ENCODE data around the gene COL13A1. TPM values are rescaled to one million over a fixed set of nuclear protein-coding genes. Genes with fewer than 3 reads are reported as not detected.

COL13A1 gene
- polyA plus RNA-seq, 1 of the 3 experiments (the other 2 are of a cell fraction), result 26.7 TPM

DNA sequence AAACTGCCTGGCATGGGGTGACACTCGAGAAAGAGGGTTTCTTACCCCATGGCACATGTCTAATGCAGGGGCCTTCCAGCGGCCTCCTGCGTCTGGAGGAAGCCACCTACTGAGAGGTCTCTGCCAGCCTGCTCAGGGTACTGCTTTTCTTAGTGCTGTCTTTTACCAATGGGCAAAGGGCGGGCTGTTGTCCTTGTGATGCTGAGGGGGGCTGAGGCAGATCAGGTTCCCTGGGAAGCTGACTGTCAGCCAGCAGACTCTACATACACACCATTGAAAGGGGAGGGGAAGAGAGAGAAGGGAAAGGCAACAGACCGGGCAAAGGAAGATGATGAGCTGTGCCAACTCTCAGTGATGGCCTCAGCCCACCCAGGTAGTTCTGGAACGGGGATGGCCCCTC is 48.7 kb downstream of the COL13A1 start:
- Histone ChIP-seq H4K20me1 (ENCODE audit: insufficient read depth) (no peaks in the 10 kb centered on the region), H3K4me1 (ENCODE audit: control insufficient read depth in 1 of 2, insufficient read depth in 2 of 2, low read depth in 1 of 2, low read length in 1 of 2) (peaks cover 23 to 25% of the 10 kb centered on the region in 2 experiments), H3K9me2 (no peaks in the 10 kb centered on the region), H2AFZ (ENCODE audit: low read depth) (no peak overlapping the region), H3F3A (replicated peaks; ENCODE audit: insufficient read depth) (peaks cover 7% of the 10 kb centered on the region), H3K79me2 (ENCODE audit: insufficient read depth) (no peaks in the 10 kb centered on the region), H3K36me3 (replicated peaks in 1 of 2; ENCODE audit: control insufficient read depth in 1 of 2, insufficient read depth in 2 of 2, low read length in 1 of 2) (no peaks in the 10 kb centered on the region), H3K4me3 (ENCODE audit: low read depth in 2 of 2, low read length in 1 of 2) (no peak overlapping the region), H3K27me3 (ENCODE audit: insufficient read depth) (no peaks in the 10 kb centered on the region), H3K9ac (no peak overlapping the region), H3K4me2 (no peak overlapping the region), H3K9me3 (no peaks in the 10 kb centered on the region), H3K27ac (ENCODE audit: low read depth in 2 of 2, low read length in 1 of 2) (no peak overlapping the region)
- no peak for DNase-seq
- POLR2A ChIA-PET, result no interaction called here
- TF ChIP-seq JUND (IDR thresholded peaks at IDR 0.05) (no peak), NFIC (IDR thresholded peaks at IDR 0.05; ENCODE audit: borderline replicate concordance) (no peak)
- TF ChIP-seq, protein P1, sequence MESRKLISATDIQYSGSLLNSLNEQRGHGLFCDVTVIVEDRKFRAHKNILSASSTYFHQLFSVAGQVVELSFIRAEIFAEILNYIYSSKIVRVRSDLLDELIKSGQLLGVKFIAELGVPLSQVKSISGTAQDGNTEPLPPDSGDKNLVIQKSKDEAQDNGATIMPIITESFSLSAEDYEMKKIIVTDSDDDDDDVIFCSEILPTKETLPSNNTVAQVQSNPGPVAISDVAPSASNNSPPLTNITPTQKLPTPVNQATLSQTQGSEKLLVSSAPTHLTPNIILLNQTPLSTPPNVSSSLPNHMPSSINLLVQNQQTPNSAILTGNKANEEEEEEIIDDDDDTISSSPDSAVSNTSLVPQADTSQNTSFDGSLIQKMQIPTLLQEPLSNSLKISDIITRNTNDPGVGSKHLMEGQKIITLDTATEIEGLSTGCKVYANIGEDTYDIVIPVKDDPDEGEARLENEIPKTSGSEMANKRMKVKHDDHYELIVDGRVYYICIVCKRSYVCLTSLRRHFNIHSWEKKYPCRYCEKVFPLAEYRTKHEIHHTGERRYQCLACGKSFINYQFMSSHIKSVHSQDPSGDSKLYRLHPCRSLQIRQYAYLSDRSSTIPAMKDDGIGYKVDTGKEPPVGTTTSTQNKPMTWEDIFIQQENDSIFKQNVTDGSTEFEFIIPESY (IDR thresholded peaks at IDR 0.05; ENCODE audit: borderline replicate concordance, low read depth), result no peak
- 75% methylated on average over 6 of the region's 6 CpGs for WGBS (ENCODE audit: low lambda C conversion rate)
- CTCF ChIA-PET, result interaction anchor here (0.6 to 1.9 kb wide), 5 partner anchors 11 to 335 kb away, joined by 3 to 8 read pairs (median 3); no protein-coding TSS in a partner anchor

- Histone ChIP-seq H4K20me1 (ENCODE audit: insufficient read depth) (no peaks in the 10 kb centered on the region), H3K4me3 (ENCODE audit: low read depth in 2 of 2, low read length in 1 of 2) (no peak overlapping the region), H3K9ac (no peak overlapping the region), H3K79me2 (ENCODE audit: insufficient read depth) (no peaks in the 10 kb centered on the region), H3K27ac (ENCODE audit: low read depth in 2 of 2, low read length in 1 of 2) (peak overlapping the region in 1 of 2 experiments; percentile 23; a peak in 1 of 4 replicates), H3K9me2 (no peaks in the 10 kb centered on the region), H3F3A (replicated peaks; ENCODE audit: insufficient read depth) (peaks cover 7% of the 10 kb centered on the region), H3K4me1 (ENCODE audit: control insufficient read depth in 1 of 2, insufficient read depth in 2 of 2, low read depth in 1 of 2, low read length in 1 of 2) (peaks cover 18% of the 10 kb centered on the region in 2 experiments; a peak in 3 of 4 replicates), H2AFZ (ENCODE audit: low read depth) (no peak overlapping the region), H3K27me3 (ENCODE audit: insufficient read depth) (no peaks in the 10 kb centered on the region), H3K9me3 (no peaks in the 10 kb centered on the region), H3K36me3 (replicated peaks in 1 of 2; ENCODE audit: control insufficient read depth in 1 of 2, insufficient read depth in 2 of 2, low read length in 1 of 2) (no peaks in the 10 kb centered on the region), H3K4me2 (0 out of 2 replicates have a peak overlapping the region, but pooled peaks have one; percentile 8)
- POLR2A ChIA-PET, result no interaction called here
- DNase-seq, result no peak
- CTCF ChIA-PET, result interaction anchor here (0.7 to 1.9 kb wide), 5 partner anchors 10 to 135 kb away, joined by 3 to 8 read pairs (median 3); no protein-coding TSS in a partner anchor
- 92% methylated on average over 1 of the region's 1 CpG for WGBS (ENCODE audit: low lambda C conversion rate)
- TF ChIP-seq GABPA (IDR thresholded peaks at IDR 0.05; ENCODE audit: low read depth), result no peak
- no peak for TF ChIP-seq MXI1 (IDR thresholded peaks at IDR 0.05; ENCODE audit: low read depth, low read length)
- TF ChIP-seq TCF12 (IDR thresholded peaks at IDR 0.05), result no peak
- TF ChIP-seq CTCF (IDR thresholded peaks at IDR 0.05), result no peak
- TF ChIP-seq SMC3 (IDR thresholded peaks at IDR 0.05; ENCODE audit: low read depth, low read length), result no peak
- no peak for TF ChIP-seq RXRA (IDR thresholded peaks at IDR 0.05; ENCODE audit: borderline replicate concordance, low read depth)
- TF ChIP-seq RCOR1 (IDR thresholded peaks at IDR 0.05; ENCODE audit: low read length), result no peak
- no peak for TF ChIP-seq FOXJ3 (CRISPR knock-in tag; IDR thresholded peaks at IDR 0.05)
- TF ChIP-seq GATA2 (CRISPR knock-in tag; IDR thresholded peaks at IDR 0.05), result no peak
- TF ChIP-seq JUND (IDR thresholded peaks at IDR 0.05), result no peak
Observed at GRCh38 chr10:69851306-69851705, 49.6 kb downstream of the COL13A1 start.

Data from SK-N-SH (cell line).